Measurements from ENCODE around the gene DEGS2.

GRCh38 chr14:100128688-100129087 is 30.8 kb downstream of the DEGS2 start:
- no peak for TF ChIP-seq SMAD3 (CRISPR knock-in tag; IDR thresholded peaks at IDR 0.05; ENCODE audit: borderline replicate concordance)
- TF ChIP-seq FOXJ3 (CRISPR knock-in tag; IDR thresholded peaks at IDR 0.05; ENCODE audit: borderline replicate concordance), result no peak
- no peak for TF ChIP-seq NR1H2 (CRISPR knock-in tag; IDR thresholded peaks at IDR 0.05)
- TF ChIP-seq, protein P1, sequence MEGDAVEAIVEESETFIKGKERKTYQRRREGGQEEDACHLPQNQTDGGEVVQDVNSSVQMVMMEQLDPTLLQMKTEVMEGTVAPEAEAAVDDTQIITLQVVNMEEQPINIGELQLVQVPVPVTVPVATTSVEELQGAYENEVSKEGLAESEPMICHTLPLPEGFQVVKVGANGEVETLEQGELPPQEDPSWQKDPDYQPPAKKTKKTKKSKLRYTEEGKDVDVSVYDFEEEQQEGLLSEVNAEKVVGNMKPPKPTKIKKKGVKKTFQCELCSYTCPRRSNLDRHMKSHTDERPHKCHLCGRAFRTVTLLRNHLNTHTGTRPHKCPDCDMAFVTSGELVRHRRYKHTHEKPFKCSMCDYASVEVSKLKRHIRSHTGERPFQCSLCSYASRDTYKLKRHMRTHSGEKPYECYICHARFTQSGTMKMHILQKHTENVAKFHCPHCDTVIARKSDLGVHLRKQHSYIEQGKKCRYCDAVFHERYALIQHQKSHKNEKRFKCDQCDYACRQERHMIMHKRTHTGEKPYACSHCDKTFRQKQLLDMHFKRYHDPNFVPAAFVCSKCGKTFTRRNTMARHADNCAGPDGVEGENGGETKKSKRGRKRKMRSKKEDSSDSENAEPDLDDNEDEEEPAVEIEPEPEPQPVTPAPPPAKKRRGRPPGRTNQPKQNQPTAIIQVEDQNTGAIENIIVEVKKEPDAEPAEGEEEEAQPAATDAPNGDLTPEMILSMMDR (IDR thresholded peaks at IDR 0.05), result no peak
- TF ChIP-seq NR3C1 (CRISPR knock-in tag; conservative IDR thresholded peaks at IDR 0.05; ENCODE audit: low read depth), result no peak
- no peak for TF ChIP-seq ATF3 (CRISPR knock-in tag; conservative IDR thresholded peaks at IDR 0.05)
- no peak for TF ChIP-seq KAT7 (CRISPR knock-in tag; IDR thresholded peaks at IDR 0.05; ENCODE audit: borderline replicate concordance)
- TF ChIP-seq PRDM15 (CRISPR knock-in tag; IDR thresholded peaks at IDR 0.05), result no peak
- TF ChIP-seq, protein P2, sequence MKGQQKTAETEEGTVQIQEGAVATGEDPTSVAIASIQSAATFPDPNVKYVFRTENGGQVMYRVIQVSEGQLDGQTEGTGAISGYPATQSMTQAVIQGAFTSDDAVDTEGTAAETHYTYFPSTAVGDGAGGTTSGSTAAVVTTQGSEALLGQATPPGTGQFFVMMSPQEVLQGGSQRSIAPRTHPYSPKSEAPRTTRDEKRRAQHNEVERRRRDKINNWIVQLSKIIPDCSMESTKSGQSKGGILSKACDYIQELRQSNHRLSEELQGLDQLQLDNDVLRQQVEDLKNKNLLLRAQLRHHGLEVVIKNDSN (CRISPR knock-in tag; IDR thresholded peaks at IDR 0.05), result no peak
- no peak for TF ChIP-seq FOXP4 (CRISPR knock-in tag; IDR thresholded peaks at IDR 0.05)
- TF ChIP-seq, protein P3, sequence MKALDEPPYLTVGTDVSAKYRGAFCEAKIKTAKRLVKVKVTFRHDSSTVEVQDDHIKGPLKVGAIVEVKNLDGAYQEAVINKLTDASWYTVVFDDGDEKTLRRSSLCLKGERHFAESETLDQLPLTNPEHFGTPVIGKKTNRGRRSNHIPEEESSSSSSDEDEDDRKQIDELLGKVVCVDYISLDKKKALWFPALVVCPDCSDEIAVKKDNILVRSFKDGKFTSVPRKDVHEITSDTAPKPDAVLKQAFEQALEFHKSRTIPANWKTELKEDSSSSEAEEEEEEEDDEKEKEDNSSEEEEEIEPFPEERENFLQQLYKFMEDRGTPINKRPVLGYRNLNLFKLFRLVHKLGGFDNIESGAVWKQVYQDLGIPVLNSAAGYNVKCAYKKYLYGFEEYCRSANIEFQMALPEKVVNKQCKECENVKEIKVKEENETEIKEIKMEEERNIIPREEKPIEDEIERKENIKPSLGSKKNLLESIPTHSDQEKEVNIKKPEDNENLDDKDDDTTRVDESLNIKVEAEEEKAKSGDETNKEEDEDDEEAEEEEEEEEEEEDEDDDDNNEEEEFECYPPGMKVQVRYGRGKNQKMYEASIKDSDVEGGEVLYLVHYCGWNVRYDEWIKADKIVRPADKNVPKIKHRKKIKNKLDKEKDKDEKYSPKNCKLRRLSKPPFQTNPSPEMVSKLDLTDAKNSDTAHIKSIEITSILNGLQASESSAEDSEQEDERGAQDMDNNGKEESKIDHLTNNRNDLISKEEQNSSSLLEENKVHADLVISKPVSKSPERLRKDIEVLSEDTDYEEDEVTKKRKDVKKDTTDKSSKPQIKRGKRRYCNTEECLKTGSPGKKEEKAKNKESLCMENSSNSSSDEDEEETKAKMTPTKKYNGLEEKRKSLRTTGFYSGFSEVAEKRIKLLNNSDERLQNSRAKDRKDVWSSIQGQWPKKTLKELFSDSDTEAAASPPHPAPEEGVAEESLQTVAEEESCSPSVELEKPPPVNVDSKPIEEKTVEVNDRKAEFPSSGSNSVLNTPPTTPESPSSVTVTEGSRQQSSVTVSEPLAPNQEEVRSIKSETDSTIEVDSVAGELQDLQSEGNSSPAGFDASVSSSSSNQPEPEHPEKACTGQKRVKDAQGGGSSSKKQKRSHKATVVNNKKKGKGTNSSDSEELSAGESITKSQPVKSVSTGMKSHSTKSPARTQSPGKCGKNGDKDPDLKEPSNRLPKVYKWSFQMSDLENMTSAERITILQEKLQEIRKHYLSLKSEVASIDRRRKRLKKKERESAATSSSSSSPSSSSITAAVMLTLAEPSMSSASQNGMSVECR (CRISPR knock-in tag; IDR thresholded peaks at IDR 0.05; ENCODE audit: borderline replicate concordance), result no peak
- no peak for TF ChIP-seq SOX15 (CRISPR knock-in tag; IDR thresholded peaks at IDR 0.05)

Measured in WTC11 (cell line).